ENCODE measurements around the gene PPM1L. TPM values are rescaled to one million over a fixed set of nuclear protein-coding genes. Genes with fewer than 3 reads are reported as not detected.
"Not testable (repeated sequence)": the region's sequence is repeated elsewhere in the genome, so short reads cannot be mapped to it uniquely, and the experiment has no call there.

The PPM1L gene
- total RNA-seq, 1 donor from 2014 or later: 8.5 TPM

GRCh38 chr3:160998581-160998980 is 242.6 kb downstream of the PPM1L start:
- TF ChIP-seq, protein P1, sequence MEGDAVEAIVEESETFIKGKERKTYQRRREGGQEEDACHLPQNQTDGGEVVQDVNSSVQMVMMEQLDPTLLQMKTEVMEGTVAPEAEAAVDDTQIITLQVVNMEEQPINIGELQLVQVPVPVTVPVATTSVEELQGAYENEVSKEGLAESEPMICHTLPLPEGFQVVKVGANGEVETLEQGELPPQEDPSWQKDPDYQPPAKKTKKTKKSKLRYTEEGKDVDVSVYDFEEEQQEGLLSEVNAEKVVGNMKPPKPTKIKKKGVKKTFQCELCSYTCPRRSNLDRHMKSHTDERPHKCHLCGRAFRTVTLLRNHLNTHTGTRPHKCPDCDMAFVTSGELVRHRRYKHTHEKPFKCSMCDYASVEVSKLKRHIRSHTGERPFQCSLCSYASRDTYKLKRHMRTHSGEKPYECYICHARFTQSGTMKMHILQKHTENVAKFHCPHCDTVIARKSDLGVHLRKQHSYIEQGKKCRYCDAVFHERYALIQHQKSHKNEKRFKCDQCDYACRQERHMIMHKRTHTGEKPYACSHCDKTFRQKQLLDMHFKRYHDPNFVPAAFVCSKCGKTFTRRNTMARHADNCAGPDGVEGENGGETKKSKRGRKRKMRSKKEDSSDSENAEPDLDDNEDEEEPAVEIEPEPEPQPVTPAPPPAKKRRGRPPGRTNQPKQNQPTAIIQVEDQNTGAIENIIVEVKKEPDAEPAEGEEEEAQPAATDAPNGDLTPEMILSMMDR (IDR thresholded peaks at IDR 0.05): no peak
- no peak for DNase-seq (ENCODE audit: low spot score)
- Mint-ChIP-seq H3K27ac (ENCODE audit: unreplicated experiment) (no peak overlapping the region), H3K4me3 (ENCODE audit: unreplicated experiment) (no peak overlapping the region), H3K27me3 (ENCODE audit: low read depth) (peaks cover 2% of the 10 kb centered on the region), H3K4me1 (ENCODE audit: low read depth) (no peaks in the 10 kb centered on the region), H3K9me3 (ENCODE audit: low read depth) (peaks cover 8% of the 10 kb centered on the region), H3K36me3 (ENCODE audit: low read depth) (no peaks in the 10 kb centered on the region)

DNA sequence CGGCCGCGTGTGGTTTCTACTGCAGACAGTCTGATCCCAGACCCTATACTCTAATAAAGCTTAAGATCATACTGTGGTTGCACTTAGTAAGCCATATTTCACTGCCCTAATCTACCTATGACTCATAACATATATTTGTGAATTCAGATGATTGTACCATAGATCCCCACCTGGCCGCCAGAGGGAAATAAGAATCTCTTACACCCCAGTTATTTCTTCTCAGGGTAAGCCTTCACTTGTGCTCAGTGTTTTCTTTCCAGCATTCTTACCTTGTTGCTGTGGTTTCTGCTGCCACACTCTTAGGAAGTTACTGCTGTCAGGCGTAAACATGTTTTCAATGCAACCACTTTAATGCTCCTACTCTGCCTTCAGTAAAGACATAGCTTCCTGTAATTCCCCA is 243.2 kb downstream of the PPM1L start:
- no peak for DNase-seq (ENCODE audit: low spot score)
- Mint-ChIP-seq H3K27me3 (ENCODE audit: low read depth) (peaks cover 2% of the 10 kb centered on the region), H3K36me3 (ENCODE audit: low read depth) (no peaks in the 10 kb centered on the region), H3K4me1 (ENCODE audit: low read depth) (no peaks in the 10 kb centered on the region), H3K27ac (ENCODE audit: unreplicated experiment) (no peak overlapping the region), H3K4me3 (ENCODE audit: unreplicated experiment) (no peak overlapping the region), H3K9me3 (ENCODE audit: low read depth) (peaks cover 8% of the 10 kb centered on the region)
- TF ChIP-seq, protein P1 (IDR thresholded peaks at IDR 0.05): no peak

GRCh38 chr3:161008086-161008485 is 252.1 kb downstream of the PPM1L start:
- Mint-ChIP-seq H3K4me3 (ENCODE audit: unreplicated experiment) (no peak overlapping the region), H3K36me3 (ENCODE audit: low read depth) (no peaks in the 10 kb centered on the region), H3K9me3 (ENCODE audit: low read depth) (peaks cover 4% of the 10 kb centered on the region), H3K27me3 (ENCODE audit: low read depth) (no peaks in the 10 kb centered on the region), H3K27ac (ENCODE audit: unreplicated experiment) (no peak overlapping the region), H3K4me1 (ENCODE audit: low read depth) (no peaks in the 10 kb centered on the region)
- no peak for DNase-seq (ENCODE audit: low spot score)
- TF ChIP-seq, protein P1 (IDR thresholded peaks at IDR 0.05): no peak

DNA sequence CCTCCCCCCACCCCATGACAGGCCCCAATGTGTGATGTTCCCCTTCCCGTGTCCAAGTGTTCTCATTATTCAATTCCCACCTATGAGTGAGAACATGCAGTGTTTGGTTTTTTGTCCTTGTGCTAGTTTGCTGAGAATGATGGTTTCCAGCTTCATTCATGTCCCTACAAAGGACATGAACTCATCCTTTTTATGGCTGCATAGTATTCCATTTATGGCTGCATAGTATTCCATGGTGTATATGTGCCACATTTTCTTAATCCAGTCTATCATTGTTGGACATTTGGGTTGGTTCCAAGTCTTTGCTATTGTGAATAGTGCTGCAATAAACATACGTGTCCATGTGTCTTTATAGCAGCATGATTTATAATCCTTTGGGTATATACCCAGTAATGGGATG is 254.1 kb downstream of the PPM1L start:
- not testable (repeated sequence) for H3K27ac Mint-ChIP-seq (ENCODE audit: unreplicated experiment); DNase-seq (ENCODE audit: low spot score); H3K4me1 Mint-ChIP-seq (ENCODE audit: low read depth); H3K27me3 Mint-ChIP-seq (ENCODE audit: low read depth); H3K36me3 Mint-ChIP-seq (ENCODE audit: low read depth); H3K4me3 Mint-ChIP-seq (ENCODE audit: unreplicated experiment); H3K9me3 Mint-ChIP-seq (ENCODE audit: low read depth)

GRCh38 chr3:161014843-161015749 is 259.1 kb downstream of the PPM1L start:
- H3K9me3 Mint-ChIP-seq (ENCODE audit: low read depth): peaks cover 9% of the 10 kb centered on the region
- H3K27ac Mint-ChIP-seq (ENCODE audit: unreplicated experiment): no peak overlapping the region
- TF ChIP-seq, protein P1 (IDR thresholded peaks at IDR 0.05): no peak
- peaks cover 14% of the 10 kb centered on the region for H3K4me1 Mint-ChIP-seq (ENCODE audit: low read depth)
- peaks cover 2% of the 10 kb centered on the region for H3K36me3 Mint-ChIP-seq (ENCODE audit: low read depth)
- H3K4me3 Mint-ChIP-seq (ENCODE audit: unreplicated experiment): no peak overlapping the region
- DNase-seq (ENCODE audit: low spot score): no peak
- H3K27me3 Mint-ChIP-seq (ENCODE audit: low read depth): no peaks in the 10 kb centered on the region
